Stomach (tissue), 9 donors: ENCODE results near the gene SMAD3. TPM values are rescaled to one million over a fixed set of nuclear protein-coding genes. Genes with fewer than 3 reads are reported as not detected.

Experiments used
- DNase-seq, 2 donors: peaks; one replicate each; pipeline versions ENCODE4 v3.0.0 to v3.0.0-alpha.2; 2013 to 2019
- H3K27ac ChIP-seq, 5 donors: fragments of 200-600 bp in 4 of 5; sonication (generic) in 4 of 5; one replicate each; pipeline ENCODE4 v1.5.1; 2013 to 2019; ENCODE audit warnings: mild to moderate bottlenecking in 1 of 5, moderate library complexity in 1 of 5
- H3K27me3 ChIP-seq, 3 donors: fragments of 200-600 bp; sonication (generic); one replicate each; pipeline ENCODE4 v1.5.1; 2017 to 2019; ENCODE audit warnings: mixed run types in 1 of 3
- H3K36me3 ChIP-seq, 4 donors: fragments of 200-600 bp; sonication (generic); 1 replicate in 3 of 4; 2 replicates in 1 of 4; pipeline ENCODE4 v1.5.1; 2016 to 2019
- H3K4me1 ChIP-seq, 4 donors: fragments of 200-600 bp; sonication (generic); one replicate each; pipeline ENCODE4 v1.5.1; 2016 to 2019
- H3K4me3 ChIP-seq, 4 donors: fragments of 200-600 bp; sonication (generic) in 3 of 4; one replicate each; pipeline ENCODE4 v1.5.1; 2016 to 2019; ENCODE audit warnings: mild to moderate bottlenecking in 1 of 4
- H3K9me3 ChIP-seq, 4 donors: fragments of 200-600 bp; sonication (generic); one replicate each; pipeline ENCODE4 v1.5.1; 2016 to 2019
- CTCF ChIP-seq, 7 experiments: fragments of 450-650 bp in 4 of 7; fragments of 200-600 bp in 3 of 7; sonication (generic) in 3 of 7; IDR thresholded peaks; one replicate each; pipeline ENCODE4 v1.5.1; 2016 to 2019; ENCODE audit warnings: antibody characterized with exemption in 7 of 7, control low read depth in 2 of 7, mild to moderate bottlenecking in 1 of 7
- EP300 ChIP-seq: sonication (generic); formaldehyde crosslinking; IDR thresholded peaks from one replicate; pipeline ENCODE4 v1.6.1; 2017; ENCODE audit warnings: antibody characterized with exemption
- POLR2A ChIP-seq, 4 donors: fragments of 450-650 bp; IDR thresholded peaks; one replicate each; pipeline ENCODE4 v1.6.1; 2016; ENCODE audit warnings: antibody characterized with exemption in 4 of 4, control low read depth in 2 of 4, mild to moderate bottlenecking in 1 of 4, moderate library complexity in 1 of 4
- POLR2AphosphoS5 ChIP-seq, 3 donors: sonication (generic); formaldehyde crosslinking; IDR thresholded peaks; one replicate each; pipeline ENCODE4 v1.6.1; 2016; ENCODE audit warnings: antibody characterized with exemption in 3 of 3
- WGBS, 5 donors: extraction: QIAGEN DNeasy Blood & Tissue Kit in 3 of 5; methylation state at CpG; one replicate each; pipeline versions ENCODE4 v1.1.5 to v1.1.7; 2013 to 2018; 5-methylcytosine and 5-hydroxymethylcytosine counted together
- intact Hi-C: fragments of 100-400 bp; cut with DNase I; formaldehyde crosslinking; loops from one replicate; pipeline ENCODE4 v1.15.1; 2023; ENCODE audit warnings: low total_unique reads
- polyA plus RNA-seq, 3 donors: library from polyadenylated mRNA; stranded (reverse); fragments of 200-250 nt; gene quantifications; one replicate each; pipeline ENCODE4 v1.2.3, GENCODE V29; 2013
- total RNA-seq, 5 donors: library from RNA; depleted of rRNA; stranded (reverse); fragments of >200 nt; gene quantifications; one replicate each; pipeline versions ENCODE4 v1.1.0 to v1.2.3, GENCODE V29; 2014 to 2016
- donor health status: healthy with polysubstance abuse.
- donor health status: Bipolar disorder and iron deficiency.
- donor health status: healthy.

The SMAD3 gene
- total and polyA plus RNA-seq, 8 donors = 6.8 to 103 (median 27.5) TPM

- no peak overlapping the region for H3K4me3 ChIP-seq
- intact Hi-C loops = no loop called here
- 80 to 91% (median 83%) methylated on average over 2 of the region's 2 CpGs for WGBS, 5 donors
- no peaks in the 10 kb centered on the region for H3K27me3 ChIP-seq
- H3K27ac ChIP-seq = peak overlapping the region in 3 of 5 donors; percentile 16 to 91 (median 74)
- peaks cover 61 to 80% (median 70%) of the 10 kb centered on the region in 4 donors for H3K4me1 ChIP-seq
- H3K9me3 ChIP-seq = no peaks in the 10 kb centered on the region
- no peaks in the 10 kb centered on the region for H3K36me3 ChIP-seq
- DNase-seq = no peak
- TF ChIP-seq POLR2A (IDR thresholded peaks at IDR 0.05) (no peak), EP300 (no peak), POLR2AphosphoS5 (IDR thresholded peaks at IDR 0.05) (no peak), CTCF (IDR thresholded peaks at IDR 0.05) (no peak)
Measured at GRCh38 chr15:67116742-67117141, 51.3 kb downstream of the SMAD3 start.

GRCh38 chr15:67117370-67117769, 52.0 kb downstream of the SMAD3 start:
- no peak overlapping the region for H3K4me3 ChIP-seq
- H3K27me3 ChIP-seq = no peaks in the 10 kb centered on the region
- TF ChIP-seq POLR2A (IDR thresholded peaks at IDR 0.05) = no peak
- TF ChIP-seq EP300 = no peak
- no peak for TF ChIP-seq CTCF (IDR thresholded peaks at IDR 0.05)
- H3K9me3 ChIP-seq = no peaks in the 10 kb centered on the region
- no peaks in the 10 kb centered on the region for H3K36me3 ChIP-seq
- 49 to 84% (median 62%) methylated on average over 3 of the region's 3 CpGs for WGBS, 5 donors
- intact Hi-C loops = no loop called here
- DNase-seq = no peak
- H3K27ac ChIP-seq = peak overlapping the region in 3 of 5 donors; percentile 16 to 91 (median 74)
- peaks cover 65 to 87% (median 75%) of the 10 kb centered on the region in 4 donors for H3K4me1 ChIP-seq

GRCh38 chr15:67118808-67119207, 53.4 kb downstream of the SMAD3 start:
- WGBS, 5 donors = 95 to 98% (median 97%) methylated on average over 5 of the region's 5 CpGs

GRCh38 chr15:67119238-67119846, 53.9 kb downstream of the SMAD3 start:
- no peaks in the 10 kb centered on the region for H3K27me3 ChIP-seq
- H3K9me3 ChIP-seq = no peaks in the 10 kb centered on the region
- TF ChIP-seq POLR2AphosphoS5 (IDR thresholded peaks at IDR 0.05) (no peak), CTCF (IDR thresholded peaks at IDR 0.05) (no peak), POLR2A (IDR thresholded peaks at IDR 0.05) (no peak)
- H3K36me3 ChIP-seq = no peaks in the 10 kb centered on the region
- H3K27ac ChIP-seq = peak overlapping the region in 4 of 5 donors; percentile 89 to 95 (median 90)
- intact Hi-C loops = no loop called here
- 96 to 99% (median 98%) methylated on average over 6 of the region's 6 CpGs for WGBS, 5 donors
- no peak overlapping the region for H3K4me3 ChIP-seq
- DNase-seq = no peak
- H3K4me1 ChIP-seq = peaks cover 67 to 91% (median 79%) of the 10 kb centered on the region in 4 donors

More at GRCh38 chr15:67118808-67119207, 53.4 kb downstream of the SMAD3 start:
- Histone ChIP-seq H3K36me3 (no peaks in the 10 kb centered on the region), H3K9me3 (no peaks in the 10 kb centered on the region), H3K27me3 (no peaks in the 10 kb centered on the region), H3K4me1 (peaks cover 65 to 91% (median 76%) of the 10 kb centered on the region in 4 donors), H3K4me3 (no peak overlapping the region), H3K27ac (peak overlapping the region in 2 of 5 donors; percentile 74 to 91)
- TF ChIP-seq CTCF (IDR thresholded peaks at IDR 0.05) (no peak), POLR2AphosphoS5 (IDR thresholded peaks at IDR 0.05) (no peak), EP300 (no peak), POLR2A (IDR thresholded peaks at IDR 0.05) (no peak)
- DNase-seq = no peak
- intact Hi-C loops = no loop called here
